ENCODE data around the gene CD160.

DNA sequence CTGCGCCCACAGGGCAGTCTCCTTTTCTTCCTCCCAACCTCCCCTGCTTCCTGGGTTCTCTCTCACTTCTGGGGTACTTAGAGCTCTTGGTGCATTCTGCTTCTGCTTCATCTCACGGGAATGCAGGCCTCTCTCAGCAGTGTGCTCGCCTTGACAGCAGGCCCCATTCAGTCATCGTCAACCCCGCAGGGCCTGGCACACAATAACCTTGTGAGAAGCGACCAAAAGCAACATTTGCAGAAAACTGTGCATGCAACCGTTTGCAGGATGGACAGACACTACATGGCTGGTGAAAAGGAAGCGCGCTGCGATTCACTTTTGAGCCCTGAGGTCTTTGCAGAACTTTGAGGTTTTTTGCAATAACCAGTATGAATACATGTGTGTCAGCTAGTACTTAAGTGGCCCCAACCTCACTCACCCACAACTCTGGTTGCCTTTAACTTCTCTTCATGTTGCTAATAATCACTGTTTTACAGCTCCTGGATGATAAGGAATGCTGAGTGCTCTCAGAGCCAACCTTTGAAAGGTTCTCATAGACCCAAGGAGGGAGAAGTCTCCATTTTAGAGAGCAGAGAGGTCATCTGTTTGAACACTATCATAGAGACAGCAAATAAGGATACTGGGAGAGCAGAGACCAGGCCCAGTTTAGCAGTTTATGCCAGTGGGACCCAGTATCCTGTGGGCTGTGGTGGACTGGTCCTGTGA is 2.5 kb upstream of the CD160 start:
- TF ChIP-seq GATA3 (IDR thresholded peaks at IDR 0.05; ENCODE audit: low read depth, low read length) (no peak), GATA2 (IDR thresholded peaks at IDR 0.05; ENCODE audit: low read depth, low read length) (no peak)
